ENCODE measurements around the gene MAZ.

DNA sequence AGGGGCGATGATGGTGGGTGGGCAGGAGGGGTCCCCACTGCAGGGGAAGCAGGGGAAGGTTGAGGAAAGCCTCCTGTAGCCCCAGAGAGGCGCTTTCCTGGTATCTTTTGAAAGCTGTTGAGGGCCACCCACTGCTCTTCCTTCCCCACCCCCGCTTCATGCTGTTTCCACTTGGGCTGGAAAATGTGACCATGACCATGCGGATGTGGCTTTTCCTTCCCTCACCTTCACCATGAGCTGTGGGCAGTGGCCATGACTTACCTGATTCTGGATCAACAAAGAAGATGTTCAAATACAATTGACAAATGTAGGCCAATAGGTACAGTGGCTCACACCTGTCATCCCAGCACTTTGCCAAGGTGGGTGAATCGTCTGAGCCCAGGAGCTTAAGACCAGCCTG is 27.8 kb downstream of the MAZ start:
- TF ChIP-seq CTCF (IDR thresholded peaks at IDR 0.05; ENCODE audit: insufficient read depth, low read depth, low read length) (no peak), EZH2 (IDR thresholded peaks at IDR 0.05; ENCODE audit: insufficient read depth, low read length) (no peak)

Data from astrocyte (in vitro differentiated cells and primary cell).